Caco-2 (cell line): ENCODE results near the gene KATNAL1. TPM values are rescaled to one million over a fixed set of nuclear protein-coding genes. Genes with fewer than 3 reads are reported as not detected.
"Not testable (repeated sequence)": the region's sequence is repeated elsewhere in the genome, so short reads cannot be mapped to it uniquely, and the experiment has no call there.

Source experiments
- BruUV-seq: library from RNA; stranded (reverse); fragments of 400-500 nt; replicated peaks from 2 replicates; lab custom pipeline; 2021; lab: Mats Ljungman, UMichigan
- CTCF ChIA-PET: fragments of 300-600 bp; sonication (Branson Sonifier 250); formaldehyde crosslinking; loops from one replicate; lab custom pipeline; 2022; ENCODE audit warnings: antibody characterized with exemption; lab: Charles Lee
- POLR2A ChIA-PET: fragments of 300-600 bp; sonication (Branson Sonifier 250); formaldehyde crosslinking; loops from one replicate; lab custom pipeline; 2022; ENCODE audit warnings: antibody characterized with exemption; lab: Charles Lee
- DNase-seq, 2 experiments: peaks; one replicate each; pipeline versions ENCODE4 v3.0.0 to v3.0.0-alpha.2; 2020 to 2022
- H3K27me3 ChIP-seq: replicated peaks from 2 replicates; pipeline ENCODE4 v1.6.0; 2011; ENCODE audit warnings: low read length; ENCODE audit not compliant: control insufficient read depth, insufficient read depth
- H3K36me3 ChIP-seq: 2 replicates; pipeline ENCODE4 v1.5.1; 2011; ENCODE audit warnings: low read length; ENCODE audit not compliant: control insufficient read depth, insufficient read depth
- H3K4me1 ChIP-seq: fragments of 250-450 bp; sonication (Bioruptor Pico); 2 replicates; pipeline ENCODE4 v1.5.1; 2020; ENCODE audit warnings: mild to moderate bottlenecking
- H3K4me3 ChIP-seq: 2 replicates; pipeline ENCODE4 v1.5.1; 2011; ENCODE audit warnings: low read depth, mild to moderate bottlenecking, control low read depth, low read length
- H3K9me3 ChIP-seq: fragments of 250-450 bp; sonication (Bioruptor Pico); 2 replicates; pipeline ENCODE4 v1.5.1; 2020; ENCODE audit warnings: mild to moderate bottlenecking, moderate library complexity
- H3K27ac Mint-ChIP-seq: one replicate; pipeline ENCODE4 v1.8.0; 2022; ENCODE audit warnings: mixed read lengths; ENCODE audit not compliant: unreplicated experiment
- H3K27me3 Mint-ChIP-seq: one replicate; pipeline ENCODE4 v1.8.0; 2022; ENCODE audit warnings: mixed read lengths; ENCODE audit not compliant: insufficient read depth, unreplicated experiment
- H3K36me3 Mint-ChIP-seq: one replicate; pipeline ENCODE4 v1.8.0; 2022; ENCODE audit warnings: mild to moderate bottlenecking, mixed read lengths; ENCODE audit not compliant: insufficient read depth, unreplicated experiment
- H3K4me1 Mint-ChIP-seq: one replicate; pipeline ENCODE4 v1.8.0; 2022; ENCODE audit warnings: low read depth, mixed read lengths; ENCODE audit not compliant: unreplicated experiment
- H3K4me3 Mint-ChIP-seq: one replicate; pipeline ENCODE4 v1.8.0; 2022; ENCODE audit warnings: mild to moderate bottlenecking, moderate library complexity, mixed read lengths; ENCODE audit not compliant: unreplicated experiment
- H3K9me3 Mint-ChIP-seq: one replicate; pipeline ENCODE4 v1.8.0; 2022; ENCODE audit warnings: mixed read lengths; ENCODE audit not compliant: unreplicated experiment
- CTCF ChIP-seq, 2 experiments: fragments of 200-600 bp in 1 of 2; IDR thresholded peaks; 1 replicate in 1 of 2; 2 replicates in 1 of 2; pipeline versions ENCODE4 v1.5.1 to v1.8.0; 2011 to 2022; ENCODE audit warnings: antibody characterized with exemption in 1 of 2, control low read depth in 1 of 2, inconsistent platforms in 1 of 2, low read depth in 1 of 2, low read length in 1 of 2, mild to moderate bottlenecking in 1 of 2, moderate library complexity in 1 of 2; ENCODE audit not compliant: insufficient read depth in 1 of 2, severe bottlenecking in 1 of 2, unreplicated experiment in 1 of 2
- intact Hi-C: fragments of 100-400 bp; cut with micrococcal nuclease; formaldehyde crosslinking; loops from one replicate; pipeline ENCODE4 v1.10.0; 2022; ENCODE audit not compliant: unreplicated experiment
- total RNA-seq: library from RNA; stranded (reverse); gene quantifications from 2 replicates; pipeline ENCODE4 v1.2.3, GENCODE V29; 2022

Gene KATNAL1
- total RNA-seq, 1 experiment from 2014 or later: 8.1 TPM

GRCh38 chr13:30292325-30292724 lies 15.0 kb downstream of the KATNAL1 start:
- Mint-ChIP-seq H3K4me1 (peaks cover 23% of the 10 kb centered on the region), H3K27ac (no peak overlapping the region), H3K9me3 (no peaks in the 10 kb centered on the region), H3K4me3 (no peak overlapping the region), H3K36me3 (no peaks in the 10 kb centered on the region), H3K27me3 (no peaks in the 10 kb centered on the region)
- intact Hi-C loops: no loop called here
- H3K4me1 ChIP-seq: peaks cover 13% of the 10 kb centered on the region; the same call in 1 of the 2 replicates
- TF ChIP-seq CTCF (IDR thresholded peaks at IDR 0.05; ENCODE audit: insufficient read depth in 1 of 2, low read depth in 1 of 2, low read length in 1 of 2, severe bottlenecking in 1 of 2, unreplicated experiment in 1 of 2): no peak
- ChIA-PET CTCF (no interaction called here), POLR2A (interaction anchor here (0.5 kb wide), 1 partner anchor 174 kb away, joined by 3 read pairs; the partner anchor contains the start of gene HMGB1)
- H3K9me3 ChIP-seq: no peaks in the 10 kb centered on the region
- no peaks in the 10 kb centered on the region for H3K27me3 ChIP-seq
- peak in 1 of 2 experiments; percentile 10 for DNase-seq
- no peaks in the 10 kb centered on the region for H3K36me3 ChIP-seq
- H3K4me3 ChIP-seq: no peak overlapping the region
- no TSS peak for BruUV-seq

- ChIA-PET CTCF (no interaction called here), POLR2A (no interaction called here)
- Mint-ChIP-seq H3K27ac (no peak overlapping the region), H3K27me3 (no peaks in the 10 kb centered on the region), H3K4me3 (no peak overlapping the region), H3K9me3 (no peaks in the 10 kb centered on the region), H3K4me1 (peaks cover 23% of the 10 kb centered on the region), H3K36me3 (no peaks in the 10 kb centered on the region)
- H3K36me3 ChIP-seq: no peaks in the 10 kb centered on the region
- BruUV-seq: no TSS peak
- DNase-seq: no peak
- H3K9me3 ChIP-seq: no peaks in the 10 kb centered on the region
- no peak overlapping the region for H3K4me3 ChIP-seq
- H3K27me3 ChIP-seq: no peaks in the 10 kb centered on the region
- TF ChIP-seq CTCF (IDR thresholded peaks at IDR 0.05; ENCODE audit: insufficient read depth in 1 of 2, low read depth in 1 of 2, low read length in 1 of 2, severe bottlenecking in 1 of 2, unreplicated experiment in 1 of 2): no peak
- H3K4me1 ChIP-seq: peaks cover 13% of the 10 kb centered on the region; the same call in 1 of the 2 replicates
- intact Hi-C loops: no loop called here
Observed at GRCh38 chr13:30290812-30291436, 16.4 kb downstream of the KATNAL1 start.

DNA sequence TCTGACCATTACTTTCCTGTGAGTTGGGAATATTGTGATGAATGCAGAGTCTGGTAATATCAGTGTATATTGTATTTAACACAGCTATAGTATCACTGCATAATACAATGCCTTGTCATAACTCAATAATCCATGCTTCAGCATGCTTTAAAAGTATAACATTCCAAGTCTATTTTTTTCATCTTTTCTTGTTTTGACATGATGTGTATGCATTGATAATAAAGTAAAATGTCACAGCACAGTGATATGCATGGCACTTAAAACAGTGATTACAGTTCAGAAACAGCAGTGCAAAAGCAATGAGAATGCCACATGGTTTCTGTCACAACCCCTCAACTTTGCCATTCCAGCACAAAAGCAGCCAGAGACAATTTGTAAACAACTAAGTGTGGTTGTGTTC lies 17.8 kb downstream of the KATNAL1 start:
- H3K9me3 Mint-ChIP-seq: no peaks in the 10 kb centered on the region

GRCh38 chr13:30286059-30286458 lies 21.3 kb downstream of the KATNAL1 start:
- H3K4me1 Mint-ChIP-seq, H3K36me3 Mint-ChIP-seq, BruUV-seq, H3K36me3 ChIP-seq, H3K27me3 ChIP-seq, H3K4me3 ChIP-seq, H3K4me1 ChIP-seq, H3K4me3 Mint-ChIP-seq, CTCF ChIA-PET, DNase-seq, H3K9me3 ChIP-seq, POLR2A ChIA-PET, H3K27ac Mint-ChIP-seq, H3K27me3 Mint-ChIP-seq, intact Hi-C loops, H3K9me3 Mint-ChIP-seq: not testable (repeated sequence)

More for the DNA sequence above, 17.8 kb downstream of the KATNAL1 start:
- H3K36me3 Mint-ChIP-seq: no peaks in the 10 kb centered on the region
- H3K27me3 Mint-ChIP-seq: no peaks in the 10 kb centered on the region
- peaks cover 23% of the 10 kb centered on the region for H3K4me1 Mint-ChIP-seq
- no peak overlapping the region for H3K4me3 ChIP-seq
- ChIA-PET CTCF (no interaction called here), POLR2A (no interaction called here)
- intact Hi-C loops: no loop called here
- no peaks in the 10 kb centered on the region for H3K36me3 ChIP-seq
- TF ChIP-seq CTCF (IDR thresholded peaks at IDR 0.05; ENCODE audit: insufficient read depth in 1 of 2, low read depth in 1 of 2, low read length in 1 of 2, severe bottlenecking in 1 of 2, unreplicated experiment in 1 of 2): no peak
- H3K4me3 Mint-ChIP-seq: no peak overlapping the region
- no peaks in the 10 kb centered on the region for H3K27me3 ChIP-seq
- H3K9me3 ChIP-seq: no peaks in the 10 kb centered on the region
- H3K27ac Mint-ChIP-seq: no peak overlapping the region
- peaks cover 13% of the 10 kb centered on the region; the same call in 1 of the 2 replicates for H3K4me1 ChIP-seq
- no TSS peak for BruUV-seq
- no peak for DNase-seq
